T47D (cell line): ENCODE results near the gene MED17.
"Not testable (repeated sequence)": the region's sequence is repeated elsewhere in the genome, so short reads cannot be mapped to it uniquely, and the experiment has no call there.

Source experiments
- DNase-seq, 2 experiments: peaks; one replicate each; pipeline versions ENCODE4 v3.0.0 to v3.0.0-alpha.2; 2011 to 2012; ENCODE audit warnings: low read depth in 1 of 2, low spot score in 1 of 2
- JUND ChIP-seq: IDR thresholded peaks from 2 replicates; pipeline ENCODE4 v1.6.1; 2012; ENCODE audit warnings: low read depth
- in situ Hi-C: cut with HindIII; loops from 2 replicates; pipeline ENCODE4 v1.10.0; 2016; ENCODE audit warnings: low sequenced_read_pairs, low pct_unique_long_range_greater_than_20kb

Gene MED17

DNA sequence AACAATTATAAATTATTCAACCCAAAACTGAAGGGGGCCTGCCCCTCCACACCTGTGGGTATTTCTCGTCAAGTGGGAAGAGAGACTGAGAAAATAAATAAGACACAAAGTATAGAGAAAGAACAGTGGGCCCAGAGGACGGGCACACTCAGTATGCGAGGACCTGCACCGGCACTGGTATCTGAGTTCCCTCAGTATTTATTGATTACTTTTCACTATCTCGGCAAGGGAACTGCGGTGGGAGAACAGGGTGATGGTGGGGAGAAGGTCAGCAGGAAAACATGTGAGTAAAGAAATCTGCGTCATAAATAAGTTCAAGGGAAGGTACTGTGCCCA, 39.4 kb upstream of the MED17 start:
- in situ Hi-C loops = no loop called here
- DNase-seq = no peak
- no peak for TF ChIP-seq JUND

DNA sequence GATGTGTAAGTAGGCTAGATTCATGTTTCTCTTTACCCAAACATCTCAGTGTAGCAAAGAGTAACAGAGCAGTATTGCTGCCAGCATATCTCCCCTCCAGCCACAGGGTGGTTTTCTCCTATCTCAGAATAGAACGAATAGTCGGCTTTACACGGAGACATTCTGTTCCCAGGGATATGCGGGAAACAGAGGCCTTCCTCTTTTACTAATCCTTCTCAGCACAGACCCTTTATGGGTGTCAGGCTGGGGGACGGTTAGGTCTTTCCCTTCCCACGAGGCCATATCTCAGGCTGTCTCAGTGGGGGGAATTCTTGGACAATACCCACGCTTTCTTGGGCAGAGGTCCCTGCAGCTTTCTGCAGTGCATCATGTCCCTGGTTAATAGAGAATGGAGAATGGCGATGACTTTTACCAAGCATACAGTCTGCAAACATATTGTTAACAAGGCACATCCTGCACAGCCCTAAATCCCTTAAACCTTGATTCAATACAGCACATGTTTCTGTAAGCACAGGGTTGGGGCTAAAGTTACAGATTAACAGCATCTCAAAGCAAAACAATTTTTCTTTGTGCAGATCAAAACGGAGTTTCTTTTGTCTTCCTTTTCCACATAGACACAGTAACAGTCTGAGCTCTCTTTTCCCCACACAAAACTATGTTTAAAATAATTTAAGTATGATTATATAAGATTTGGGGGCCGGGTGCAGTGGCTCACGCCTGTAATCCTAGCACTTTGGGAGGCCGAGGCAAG, 38.9 kb upstream of the MED17 start:
- DNase-seq, in situ Hi-C loops: not testable (repeated sequence)

DNA sequence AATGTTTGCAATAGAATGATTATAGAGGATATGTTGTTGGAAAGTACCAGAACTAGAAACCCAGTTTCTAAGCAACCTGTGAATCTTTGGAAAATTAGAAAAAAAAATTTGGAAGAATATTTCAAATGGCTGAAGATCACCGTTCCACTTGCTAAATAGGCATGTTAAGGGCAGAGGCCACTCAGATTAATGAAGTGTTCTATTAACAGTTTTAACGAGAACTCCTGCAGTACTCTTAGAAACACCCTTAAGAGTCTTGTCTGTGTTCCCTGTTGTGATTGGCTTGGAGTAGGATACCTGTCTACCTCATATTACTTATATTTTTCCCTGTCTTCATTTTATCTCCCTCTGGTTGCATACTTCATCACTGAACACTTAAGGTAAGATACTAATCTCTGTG, 38.0 kb upstream of the MED17 start:
- TF ChIP-seq JUND = no peak
- in situ Hi-C loops = no loop called here
- no peak for DNase-seq

DNA sequence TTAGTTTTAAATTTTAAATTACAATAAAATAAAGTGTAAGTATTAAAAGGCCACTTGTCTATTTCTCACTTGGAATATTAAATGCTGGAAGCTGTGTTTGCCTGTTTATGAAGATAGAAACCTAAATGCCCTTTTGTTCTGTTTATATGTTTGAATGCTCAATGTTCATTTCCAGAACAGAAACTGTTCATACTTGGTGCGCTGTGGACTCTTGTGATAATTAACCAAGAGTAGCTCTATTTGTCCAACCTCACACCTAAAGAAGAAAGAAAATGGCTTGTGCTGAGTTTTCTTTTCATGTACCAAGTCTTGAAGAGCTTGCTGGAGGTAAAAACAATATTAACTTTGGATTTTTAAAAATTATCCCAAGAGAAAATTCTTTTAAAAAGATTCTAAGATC, 37.0 kb upstream of the MED17 start:
- no peak for DNase-seq
- no peak for TF ChIP-seq JUND
- in situ Hi-C loops = no loop called here

DNA sequence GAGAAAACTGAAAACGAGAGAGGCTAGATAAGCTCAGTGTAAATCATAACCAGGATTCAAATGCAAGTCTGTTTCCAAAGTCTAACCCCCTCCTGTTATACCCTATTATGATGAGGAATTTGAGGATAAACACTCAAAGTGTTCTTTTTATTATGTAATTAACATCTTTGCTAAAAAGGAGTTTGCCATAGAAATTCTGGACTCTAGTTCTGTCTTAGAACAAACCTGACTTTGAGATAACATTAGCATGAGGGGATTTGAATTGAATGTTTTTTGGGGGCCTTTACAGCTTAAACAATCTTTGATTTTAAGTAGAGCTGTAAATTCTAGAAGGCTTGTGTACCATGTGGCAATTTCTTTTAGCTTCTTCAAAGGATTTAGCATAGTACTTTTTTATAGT, 33.1 kb upstream of the MED17 start:
- in situ Hi-C loops = no loop called here
- no peak for DNase-seq
- no peak for TF ChIP-seq JUND

DNA sequence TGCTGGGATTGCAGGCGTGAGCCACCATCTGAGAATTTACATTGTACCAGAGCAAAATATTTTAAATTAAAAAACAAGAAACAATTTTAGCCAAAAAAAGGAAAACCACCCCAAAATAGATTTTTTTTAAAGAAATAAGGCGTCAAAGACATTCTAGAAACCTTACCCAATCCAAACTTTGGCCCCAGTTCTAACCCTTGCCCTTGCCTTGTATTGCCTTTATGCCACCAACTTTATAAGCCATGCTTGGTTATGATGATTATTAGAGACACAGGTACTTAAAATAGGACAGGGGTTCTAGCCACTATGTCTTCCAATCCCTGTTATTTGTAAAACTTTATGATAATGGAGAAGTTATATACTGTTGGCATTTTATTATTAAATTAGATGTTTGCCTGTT, 30.8 kb upstream of the MED17 start:
- TF ChIP-seq JUND = no peak
- in situ Hi-C loops = no loop called here
- no peak for DNase-seq

DNA sequence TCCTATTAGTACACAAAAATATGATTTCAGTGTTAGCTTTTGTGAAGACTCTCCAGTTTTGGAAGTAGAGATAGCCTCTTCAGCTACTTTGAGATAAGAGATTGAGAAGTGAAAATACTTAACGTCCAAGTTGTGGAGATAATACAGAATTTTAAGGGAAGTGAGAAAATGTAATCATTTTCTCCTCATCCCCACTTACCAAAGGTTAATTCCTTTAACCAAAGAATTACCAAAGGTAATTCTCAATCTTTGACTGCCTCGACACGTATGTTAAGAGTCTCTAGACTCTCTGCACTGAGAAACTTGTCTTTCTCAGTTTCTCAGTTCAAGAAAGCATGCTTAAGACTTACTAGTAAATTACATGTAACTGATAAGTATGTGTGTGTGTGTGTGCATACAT, 27.3 kb upstream of the MED17 start:
- in situ Hi-C loops = no loop called here
- DNase-seq = no peak
- no peak for TF ChIP-seq JUND

DNA sequence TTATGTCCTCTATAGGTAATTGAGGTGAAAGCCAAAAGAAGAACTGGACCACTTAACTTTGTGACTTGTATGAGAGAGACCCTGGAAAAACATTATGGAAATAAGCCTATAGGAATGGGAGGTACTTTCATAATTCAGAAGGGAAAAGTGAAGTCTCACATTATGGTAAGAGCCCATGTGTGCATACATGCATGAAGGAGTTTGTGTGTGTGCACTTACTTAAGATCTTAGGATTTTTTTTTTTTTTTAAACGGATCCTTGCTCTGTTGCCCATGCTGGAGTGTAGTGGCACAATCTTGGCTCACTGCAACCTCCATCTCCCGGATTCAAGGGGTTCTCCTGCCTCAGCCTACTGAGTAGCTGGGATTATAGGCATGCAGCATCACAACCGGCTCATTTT, 26.8 kb upstream of the MED17 start:
- TF ChIP-seq JUND = no peak
- DNase-seq = no peak
- in situ Hi-C loops = no loop called here

DNA sequence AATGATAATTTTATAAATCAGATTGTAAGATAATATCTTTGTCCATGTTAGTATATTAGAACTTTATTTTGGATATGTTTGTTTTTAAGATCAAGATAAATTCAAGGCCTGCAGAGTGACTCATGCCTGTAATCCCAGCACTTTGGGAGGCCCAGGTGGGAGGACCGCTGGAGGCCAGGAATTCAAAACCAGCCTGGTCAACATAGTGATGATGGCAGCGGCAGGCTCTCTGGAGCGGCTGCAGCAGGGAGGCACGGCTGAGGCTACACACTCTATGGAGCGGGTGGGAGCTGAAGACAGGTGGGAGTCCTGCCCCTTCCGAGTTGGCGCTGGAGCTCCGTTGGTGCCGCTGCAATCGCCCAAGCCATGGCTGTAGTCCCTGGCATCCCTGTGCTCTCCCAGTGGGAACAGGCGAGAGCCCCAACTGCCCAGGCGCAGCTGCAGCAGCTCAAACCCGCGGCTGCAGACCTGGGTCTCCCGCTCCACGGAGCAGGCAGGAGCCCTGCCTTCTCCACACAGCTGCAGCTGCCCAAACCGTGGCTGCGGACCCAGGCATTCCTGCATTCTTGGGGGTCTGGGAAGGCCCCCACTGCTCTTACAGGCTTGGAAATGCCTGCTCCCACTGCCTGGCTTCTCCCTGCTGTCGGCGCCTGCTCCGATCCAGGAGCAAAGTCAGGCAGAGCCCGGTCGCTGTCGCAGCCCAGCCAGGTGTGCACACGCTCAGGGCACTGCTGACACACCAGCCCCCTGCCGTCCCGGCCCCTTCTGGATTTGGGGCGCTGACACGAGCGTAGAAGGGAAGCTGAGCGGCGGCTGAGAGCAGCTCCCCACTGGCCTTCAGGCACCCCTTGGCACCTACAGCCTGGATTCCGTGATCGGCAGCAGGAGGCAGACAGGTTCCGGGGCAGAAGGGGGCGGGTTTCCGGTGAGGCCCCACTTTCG, 25.9 kb upstream of the MED17 start:
- DNase-seq = no peak
- in situ Hi-C loops = no loop called here
- TF ChIP-seq JUND = no peak

DNA sequence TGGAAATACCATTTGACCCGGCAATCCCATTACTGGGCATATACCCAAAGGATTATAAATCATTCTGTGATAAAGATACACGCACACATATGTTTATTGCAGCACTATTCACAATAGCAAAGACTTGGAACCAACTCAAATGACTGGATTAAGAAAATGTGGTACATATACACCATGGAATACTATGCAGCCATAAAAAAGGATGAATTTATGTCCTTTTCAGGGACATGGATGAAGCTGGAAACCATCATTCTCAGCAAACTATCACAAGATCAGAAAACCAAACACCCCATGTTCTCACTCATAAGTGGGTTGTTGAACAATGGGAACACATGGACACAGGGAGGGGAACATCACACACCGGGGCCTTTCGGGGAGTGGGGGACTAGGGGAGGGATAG, 25.0 kb upstream of the MED17 start:
- in situ Hi-C loops, DNase-seq: not testable (repeated sequence)

DNA sequence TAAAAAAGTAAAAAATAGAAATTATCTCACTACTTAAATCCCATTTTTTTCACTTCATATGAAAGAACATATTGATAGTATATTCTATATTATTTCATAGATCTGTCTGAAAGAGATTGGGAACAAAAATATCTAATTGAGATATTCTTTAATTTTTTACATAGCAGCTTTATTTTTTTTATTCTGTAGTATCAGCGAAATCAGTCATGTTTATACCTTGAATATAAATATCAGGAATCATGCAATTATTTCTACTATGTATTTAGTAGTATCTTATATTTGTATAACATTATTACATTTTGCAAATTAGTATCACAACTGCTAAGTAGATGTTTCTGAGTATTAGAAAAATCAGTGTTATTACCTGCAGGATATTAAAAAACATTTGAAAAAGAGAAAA, 22.2 kb upstream of the MED17 start:
- TF ChIP-seq JUND = no peak
- in situ Hi-C loops = no loop called here

DNA sequence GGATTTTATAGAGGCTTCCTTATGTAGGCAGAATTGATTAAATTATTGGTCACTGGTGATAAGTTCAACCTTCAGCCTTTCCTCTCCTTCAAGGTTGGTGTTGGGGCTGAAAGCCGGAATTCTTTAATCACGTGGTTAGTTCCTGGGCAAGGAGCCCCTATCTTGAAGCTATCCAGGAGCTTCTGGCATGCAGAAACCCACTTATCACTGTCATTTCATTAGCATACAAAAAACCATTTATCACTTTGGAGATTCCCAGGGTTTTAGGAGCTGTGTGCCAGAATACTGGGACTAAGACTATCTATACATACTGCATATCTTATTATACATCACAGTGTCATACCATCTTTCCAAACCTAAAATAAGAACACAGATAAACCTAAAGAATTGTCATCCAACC, 18.5 kb upstream of the MED17 start:
- no peak for TF ChIP-seq JUND
- in situ Hi-C loops = no loop called here
- DNase-seq = no peak

More for the DNA sequence above, 22.2 kb upstream of the MED17 start:
- no peak for DNase-seq

DNA sequence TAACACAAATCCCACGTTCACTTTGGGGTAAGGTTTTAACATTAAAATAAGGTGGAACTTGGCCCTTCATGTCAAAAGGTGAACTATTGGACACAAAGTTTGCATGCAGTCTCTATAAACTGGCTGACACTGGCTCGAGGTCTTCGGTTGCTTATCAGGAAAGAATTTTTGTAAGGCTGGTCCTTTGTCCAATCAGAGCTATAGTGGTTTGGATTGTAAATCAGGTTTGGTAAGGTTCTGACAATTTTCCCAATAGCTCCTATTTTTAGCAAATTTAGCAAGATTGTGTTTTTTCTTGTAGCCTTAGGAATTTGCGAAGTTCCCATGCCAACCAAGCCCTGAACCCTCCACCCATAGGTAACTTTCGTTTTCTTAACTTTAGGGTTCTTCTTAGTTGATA, 17.6 kb upstream of the MED17 start:
- in situ Hi-C loops = no loop called here
- DNase-seq = no peak

DNA sequence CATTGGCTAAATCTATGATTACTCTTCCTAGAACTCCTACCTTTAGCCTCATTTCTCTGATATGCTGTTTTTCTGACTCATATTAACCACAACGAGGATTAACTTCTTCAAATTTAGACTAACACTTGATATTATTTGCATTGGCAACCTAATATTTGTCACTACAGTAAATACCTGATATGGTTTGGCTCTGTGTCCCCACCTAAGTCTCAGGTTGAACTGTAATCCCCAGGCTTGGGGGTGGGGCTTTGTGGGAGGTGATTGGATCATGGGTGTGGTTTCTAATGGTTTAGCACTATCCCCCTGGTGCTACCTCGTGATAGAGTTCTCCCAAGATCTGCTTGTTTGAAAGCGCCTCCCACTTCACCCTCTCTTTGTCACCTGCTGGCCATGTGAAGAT, 17.1 kb upstream of the MED17 start:
- in situ Hi-C loops = no loop called here
- no peak for TF ChIP-seq JUND
- DNase-seq = no peak

More for the DNA sequence above, 17.6 kb upstream of the MED17 start:
- TF ChIP-seq JUND = no peak
